Activated CD4-positive, alpha-beta T cell treated with anti-CD3 and anti-CD28 coated beads, Interleukin-2, amount 50 U/mL, for 48 hours (primary cell): ENCODE measurements around the gene DMP1.
"Not testable (repeated sequence)": the region's sequence is repeated elsewhere in the genome, so short reads cannot be mapped to it uniquely, and the experiment has no call there.

Experiments
- DNase-seq, 2 experiments: peaks; one replicate each; pipeline ENCODE4 v3.0.0-alpha.2; 2020

DMP1 gene

DNA sequence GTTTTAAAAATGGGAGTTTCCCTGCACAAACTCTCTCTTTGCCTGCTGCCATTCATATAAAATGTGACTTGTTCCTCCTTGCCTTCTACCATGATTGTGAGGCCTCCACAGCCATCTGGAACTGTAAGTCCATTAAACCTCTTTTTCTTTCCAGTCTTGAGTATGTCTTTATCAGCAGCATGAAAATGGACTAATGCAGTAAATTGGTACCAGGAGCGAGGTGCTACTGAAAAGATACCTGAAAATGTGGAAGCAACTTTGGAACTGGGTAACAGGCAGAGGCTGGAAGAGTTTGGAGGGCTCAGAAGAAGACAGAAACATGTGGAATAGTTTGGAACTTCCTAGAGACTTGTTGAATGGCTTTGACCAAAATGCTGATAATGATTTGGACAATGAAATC lies 40.9 kb downstream of the DMP1 start:
- DNase-seq: not testable (repeated sequence)

GRCh38 chr4:87692060-87692459 lies 42.0 kb downstream of the DMP1 start:
- DNase-seq: not testable (repeated sequence)

GRCh38 chr4:87697272-87697671 lies 47.2 kb downstream of the DMP1 start:
- no peak for DNase-seq

DNA sequence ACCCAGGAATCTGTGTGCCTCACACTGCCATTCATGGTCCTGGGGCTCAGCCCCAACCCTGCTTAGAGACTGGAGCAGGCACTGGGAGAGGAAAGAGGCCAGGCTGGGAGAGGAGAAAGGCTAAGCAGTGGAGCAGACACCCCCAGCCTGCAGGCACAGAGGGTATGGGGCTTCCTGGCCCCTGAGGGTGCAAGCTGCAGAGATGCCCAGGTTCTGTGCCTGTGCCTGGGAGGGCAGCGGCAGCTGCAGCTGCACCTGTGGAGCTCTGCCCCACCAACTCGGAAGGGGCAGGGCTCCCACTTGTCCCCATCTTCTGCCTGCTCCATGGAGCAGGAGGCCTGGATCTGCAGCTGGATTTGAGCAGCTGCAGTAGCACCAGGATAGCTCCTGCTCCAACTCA lies 47.9 kb downstream of the DMP1 start:
- DNase-seq: no peak

GRCh38 chr4:87698394-87698793 lies 48.3 kb downstream of the DMP1 start:
- no peak for DNase-seq

DNA sequence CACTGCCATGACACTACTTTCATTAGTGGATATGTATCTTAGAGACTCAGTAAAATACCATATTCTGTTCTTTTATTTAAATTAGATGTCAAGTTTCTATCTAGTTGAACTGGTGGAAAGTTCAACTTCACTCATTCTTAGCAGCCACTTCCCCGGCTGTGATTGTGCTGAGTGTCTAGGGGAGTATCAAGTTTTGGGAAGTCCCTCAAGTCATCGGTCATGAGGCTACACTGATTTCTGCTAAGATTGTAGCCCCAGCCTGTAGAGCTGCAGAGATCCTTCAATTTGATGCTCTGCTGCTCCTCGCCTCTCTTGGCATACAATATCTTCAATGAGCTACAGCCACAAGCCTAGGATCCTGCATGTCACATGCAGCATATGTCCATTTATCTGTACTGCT lies 53.9 kb downstream of the DMP1 start:
- DNase-seq: no peak

- DNase-seq: no peak
Observed at GRCh38 chr4:87707279-87707918, 57.3 kb downstream of the DMP1 start.
